ENCODE measurements around the gene C10orf90. TPM values are rescaled to one million over a fixed set of nuclear protein-coding genes. Genes with fewer than 3 reads are reported as not detected.

The C10orf90 gene
- polyA plus RNA-seq (ENCODE audit: low read depth in 6 of 6), result not detected

- H3K27me3 Mint-ChIP-seq, result peaks cover 0 to 4% (median 4%) of the 10 kb centered on the region in 3 donors
- H3K27ac Mint-ChIP-seq, result no peak within 1 kb of the TSS
- ATAC-seq (ENCODE audit: low read depth in 2 of 2) (no peak), DNase-seq (no peak)
- no peaks in the 10 kb centered on the region for H3K4me1 Mint-ChIP-seq
- no peaks in the 10 kb centered on the region for H3K36me3 Mint-ChIP-seq
- peaks cover 0 to 3% (median 0%) of the 10 kb centered on the region in 7 donors for H3K9me3 Mint-ChIP-seq
- no peak within 1 kb of the TSS for H3K4me3 Mint-ChIP-seq
These were observed at the start of gene C10orf90 for GRCh38 chr10:126670056-126670894. TSS of gene C10orf90 (minus strand) at chr10:126670693. CDS start at chr10:126670480, 213 bp downstream.

- Mint-ChIP-seq H3K4me3 (no peak overlapping the region), H3K36me3 (no peaks in the 10 kb centered on the region), H3K9me3 (peaks cover 0 to 6% (median 2%) of the 10 kb centered on the region in 7 donors), H3K4me1 (peaks cover 0 to 3% (median 0%) of the 10 kb centered on the region in 3 donors), H3K27me3 (peaks cover 0 to 6% (median 0%) of the 10 kb centered on the region in 3 donors), H3K27ac (no peak overlapping the region)
- no peak for DNase-seq
- no peak for ATAC-seq (ENCODE audit: low read depth in 2 of 2)
These were observed 45.9 kb upstream of the C10orf90 start for GRCh38 chr10:126716366-126716765.

- Mint-ChIP-seq H3K27me3 (peaks cover 0 to 6% (median 0%) of the 10 kb centered on the region in 3 donors), H3K4me3 (no peak overlapping the region), H3K4me1 (peaks cover 0 to 3% (median 0%) of the 10 kb centered on the region in 3 donors), H3K27ac (no peak overlapping the region), H3K36me3 (no peaks in the 10 kb centered on the region), H3K9me3 (peaks cover 0 to 9% (median 5%) of the 10 kb centered on the region in 7 donors)
- DNase-seq, result no peak
- no peak for ATAC-seq (ENCODE audit: low read depth in 2 of 2)
These were observed 43.1 kb upstream of the C10orf90 start for GRCh38 chr10:126713594-126713993.

- Mint-ChIP-seq H3K27ac (no peak overlapping the region), H3K4me3 (no peak overlapping the region), H3K36me3 (no peaks in the 10 kb centered on the region), H3K9me3 (peaks cover 0 to 9% (median 2%) of the 10 kb centered on the region in 7 donors), H3K4me1 (peaks cover 0 to 3% (median 0%) of the 10 kb centered on the region in 3 donors), H3K27me3 (peaks cover 0 to 6% (median 0%) of the 10 kb centered on the region in 3 donors)
- DNase-seq (no peak), ATAC-seq (ENCODE audit: low read depth in 2 of 2) (no peak)
These were observed 42.2 kb upstream of the C10orf90 start for GRCh38 chr10:126712681-126713080.

- Mint-ChIP-seq H3K36me3 (no peaks in the 10 kb centered on the region), H3K27me3 (no peaks in the 10 kb centered on the region), H3K4me3 (no peak overlapping the region), H3K4me1 (no peaks in the 10 kb centered on the region), H3K9me3 (peaks cover 0 to 8% (median 4%) of the 10 kb centered on the region in 7 donors), H3K27ac (no peak overlapping the region)
- DNase-seq, result no peak
- no peak for ATAC-seq (ENCODE audit: low read depth in 2 of 2)
These were observed 35.6 kb upstream of the C10orf90 start for GRCh38 chr10:126705951-126706565.

GRCh38 chr10:126705131-126705530 is 34.6 kb upstream of the C10orf90 start:
- Mint-ChIP-seq H3K27ac (no peak overlapping the region), H3K9me3 (peaks cover 0 to 4% (median 0%) of the 10 kb centered on the region in 7 donors), H3K4me3 (no peak overlapping the region), H3K4me1 (no peaks in the 10 kb centered on the region), H3K36me3 (no peaks in the 10 kb centered on the region), H3K27me3 (no peaks in the 10 kb centered on the region)
- no peak for ATAC-seq (ENCODE audit: low read depth in 2 of 2)
- DNase-seq, result no peak

- no peak overlapping the region for H3K4me3 Mint-ChIP-seq
- H3K4me1 Mint-ChIP-seq, result no peaks in the 10 kb centered on the region
- DNase-seq, result no peak
- H3K9me3 Mint-ChIP-seq, result peaks cover 0 to 4% (median 0%) of the 10 kb centered on the region in 7 donors
- no peak for ATAC-seq (ENCODE audit: low read depth in 2 of 2)
- no peaks in the 10 kb centered on the region for H3K27me3 Mint-ChIP-seq
- no peak overlapping the region for H3K27ac Mint-ChIP-seq
- no peaks in the 10 kb centered on the region for H3K36me3 Mint-ChIP-seq
These were observed 34.2 kb upstream of the C10orf90 start for GRCh38 chr10:126704649-126705048.

GRCh38 chr10:126702181-126702580 is 31.7 kb upstream of the C10orf90 start:
- ATAC-seq (ENCODE audit: low read depth in 2 of 2) (no peak), DNase-seq (no peak)
- Mint-ChIP-seq H3K36me3 (no peaks in the 10 kb centered on the region), H3K27me3 (no peaks in the 10 kb centered on the region), H3K27ac (no peak overlapping the region), H3K4me1 (no peaks in the 10 kb centered on the region), H3K9me3 (peaks cover 0 to 4% (median 0%) of the 10 kb centered on the region in 7 donors), H3K4me3 (no peak overlapping the region)

- Mint-ChIP-seq H3K36me3 (no peaks in the 10 kb centered on the region), H3K4me1 (no peaks in the 10 kb centered on the region), H3K9me3 (peaks cover 0 to 4% (median 0%) of the 10 kb centered on the region in 7 donors), H3K27ac (no peak overlapping the region), H3K27me3 (no peaks in the 10 kb centered on the region), H3K4me3 (no peak overlapping the region)
- ATAC-seq (ENCODE audit: low read depth in 2 of 2) (no peak), DNase-seq (no peak)
These were observed 31.0 kb upstream of the C10orf90 start for GRCh38 chr10:126701526-126701925.

GRCh38 chr10:126696684-126697083 is 26.2 kb upstream of the C10orf90 start:
- H3K4me1 Mint-ChIP-seq, result no peaks in the 10 kb centered on the region
- no peaks in the 10 kb centered on the region for H3K27me3 Mint-ChIP-seq
- H3K36me3 Mint-ChIP-seq, result no peaks in the 10 kb centered on the region
- no peak overlapping the region for H3K4me3 Mint-ChIP-seq
- ATAC-seq (ENCODE audit: low read depth in 2 of 2) (no peak), DNase-seq (no peak)
- H3K27ac Mint-ChIP-seq, result no peak overlapping the region
- H3K9me3 Mint-ChIP-seq, result peaks cover 0 to 19% (median 7%) of the 10 kb centered on the region in 7 donors

GRCh38 chr10:126691456-126691855 is 21.0 kb upstream of the C10orf90 start:
- no peak for DNase-seq
- no peak overlapping the region for H3K4me3 Mint-ChIP-seq
- no peaks in the 10 kb centered on the region for H3K36me3 Mint-ChIP-seq
- H3K27me3 Mint-ChIP-seq, result no peaks in the 10 kb centered on the region
- no peak overlapping the region for H3K27ac Mint-ChIP-seq
- no peak for ATAC-seq (ENCODE audit: low read depth in 2 of 2)
- no peaks in the 10 kb centered on the region for H3K4me1 Mint-ChIP-seq
- H3K9me3 Mint-ChIP-seq, result peaks cover 0 to 27% (median 7%) of the 10 kb centered on the region in 7 donors

GRCh38 chr10:126690534-126690933 is 20.0 kb upstream of the C10orf90 start:
- Mint-ChIP-seq H3K4me3 (no peak overlapping the region), H3K27ac (no peak overlapping the region), H3K4me1 (no peaks in the 10 kb centered on the region), H3K9me3 (peaks cover 3 to 27% (median 7%) of the 10 kb centered on the region in 7 donors), H3K27me3 (no peaks in the 10 kb centered on the region), H3K36me3 (no peaks in the 10 kb centered on the region)
- no peak for DNase-seq
- ATAC-seq (ENCODE audit: low read depth in 2 of 2), result no peak

- Mint-ChIP-seq H3K27ac (no peak overlapping the region), H3K27me3 (peaks cover 0 to 3% (median 0%) of the 10 kb centered on the region in 3 donors), H3K4me3 (no peak overlapping the region), H3K4me1 (no peaks in the 10 kb centered on the region), H3K9me3 (peaks cover 0 to 19% (median 8%) of the 10 kb centered on the region in 7 donors), H3K36me3 (no peaks in the 10 kb centered on the region)
- DNase-seq (no peak), ATAC-seq (ENCODE audit: low read depth in 2 of 2) (no peak)
These were observed 19.0 kb upstream of the C10orf90 start for GRCh38 chr10:126689461-126689994.
